Neural progenitor cell (in vitro differentiated cells): ENCODE results near the gene NAPG.
"Not testable (repeated sequence)": the region's sequence is repeated elsewhere in the genome, so short reads cannot be mapped to it uniquely, and the experiment has no call there.

Experiments
- EZH2 ChIP-seq: fragments of 200-600 bp; sonication (generic); IDR thresholded peaks from 2 replicates; pipeline ENCODE4 v1.6.1; 2017; ENCODE audit warnings: antibody characterized with exemption, mild to moderate bottlenecking, moderate library complexity
- EZH2phosphoT487 ChIP-seq: fragments of 200-600 bp; sonication (generic); IDR thresholded peaks from 2 replicates; pipeline ENCODE4 v1.6.1; 2017; ENCODE audit warnings: antibody characterized with exemption
- TF ChIP-seq, protein P1 (sequence below): fragments of 200-600 bp; sonication (generic); IDR thresholded peaks from 2 replicates; pipeline ENCODE4 v1.5.1; 2017; ENCODE audit warnings: antibody characterized with exemption, mild to moderate bottlenecking

GRCh38 chr18:10574412-10574811, 48.6 kb downstream of the NAPG start:
- TF ChIP-seq, protein P1, sequence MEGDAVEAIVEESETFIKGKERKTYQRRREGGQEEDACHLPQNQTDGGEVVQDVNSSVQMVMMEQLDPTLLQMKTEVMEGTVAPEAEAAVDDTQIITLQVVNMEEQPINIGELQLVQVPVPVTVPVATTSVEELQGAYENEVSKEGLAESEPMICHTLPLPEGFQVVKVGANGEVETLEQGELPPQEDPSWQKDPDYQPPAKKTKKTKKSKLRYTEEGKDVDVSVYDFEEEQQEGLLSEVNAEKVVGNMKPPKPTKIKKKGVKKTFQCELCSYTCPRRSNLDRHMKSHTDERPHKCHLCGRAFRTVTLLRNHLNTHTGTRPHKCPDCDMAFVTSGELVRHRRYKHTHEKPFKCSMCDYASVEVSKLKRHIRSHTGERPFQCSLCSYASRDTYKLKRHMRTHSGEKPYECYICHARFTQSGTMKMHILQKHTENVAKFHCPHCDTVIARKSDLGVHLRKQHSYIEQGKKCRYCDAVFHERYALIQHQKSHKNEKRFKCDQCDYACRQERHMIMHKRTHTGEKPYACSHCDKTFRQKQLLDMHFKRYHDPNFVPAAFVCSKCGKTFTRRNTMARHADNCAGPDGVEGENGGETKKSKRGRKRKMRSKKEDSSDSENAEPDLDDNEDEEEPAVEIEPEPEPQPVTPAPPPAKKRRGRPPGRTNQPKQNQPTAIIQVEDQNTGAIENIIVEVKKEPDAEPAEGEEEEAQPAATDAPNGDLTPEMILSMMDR: not testable (repeated sequence)
- TF ChIP-seq EZH2phosphoT487, EZH2: not testable (repeated sequence)
